ENCODE results near the gene DCHS2.

The DCHS2 gene

GRCh38 chr4:154491341-154492271, at the start of gene DCHS2:
Gene DCHS2, minus strand, starts transcription at chr4:154491799. Its CDS starts 444 bp downstream, at chr4:154491355.
- DNase-seq = no peak

- no peak for DNase-seq
Observed at GRCh38 chr4:154534296-154534695, 42.7 kb upstream of the DCHS2 start.

- DNase-seq = no peak
Observed at GRCh38 chr4:154529728-154530519, 38.3 kb upstream of the DCHS2 start.

- DNase-seq = no peak
Observed at GRCh38 chr4:154528869-154529268, 37.3 kb upstream of the DCHS2 start.

- DNase-seq = no peak
Observed at GRCh38 chr4:154527308-154527707, 35.7 kb upstream of the DCHS2 start.

GRCh38 chr4:154526151-154526550, 34.6 kb upstream of the DCHS2 start:
- no peak for DNase-seq

GRCh38 chr4:154521607-154522006, 30.0 kb upstream of the DCHS2 start:
- no peak for DNase-seq

GRCh38 chr4:154519214-154519613, 27.6 kb upstream of the DCHS2 start:
- DNase-seq = no peak

GRCh38 chr4:154517591-154517990, 26.0 kb upstream of the DCHS2 start:
- DNase-seq = no peak

GRCh38 chr4:154516318-154517029, 24.9 kb upstream of the DCHS2 start:
- DNase-seq = no peak

GRCh38 chr4:154511981-154512380, 20.4 kb upstream of the DCHS2 start:
- DNase-seq = no peak

GRCh38 chr4:154511548-154511947, 19.9 kb upstream of the DCHS2 start:
- no peak for DNase-seq

GRCh38 chr4:154507156-154507555, 15.6 kb upstream of the DCHS2 start:
- no peak for DNase-seq

GRCh38 chr4:154506253-154506652, 14.7 kb upstream of the DCHS2 start:
- no peak for DNase-seq

- DNase-seq = peak; percentile 4
Observed at GRCh38 chr4:154503598-154503997, 12.0 kb upstream of the DCHS2 start.

GRCh38 chr4:154502111-154502510, 10.5 kb upstream of the DCHS2 start:
- DNase-seq = no peak

GRCh38 chr4:154497889-154498288, 6.3 kb upstream of the DCHS2 start:
- DNase-seq = no peak

- DNase-seq = no peak
Observed at GRCh38 chr4:154495867-154496266, 4.3 kb upstream of the DCHS2 start.

GRCh38 chr4:154492288-154492687, 689 bp upstream of the DCHS2 start:
- no peak for DNase-seq

- no peak for DNase-seq
Observed at GRCh38 chr4:154490583-154491340, 837 bp downstream of the DCHS2 start.

- no peak for DNase-seq
Observed at GRCh38 chr4:154490234-154490582, 1.4 kb downstream of the DCHS2 start.

- no peak for DNase-seq
Observed at GRCh38 chr4:154489558-154490233, 1.9 kb downstream of the DCHS2 start.

All from CD4-positive, alpha-beta T cell treated with Interleukin-12 subunit alpha and Interleukin-12 subunit beta, for 1 hour (primary cell).